HG03045 (cell line): Measurements from ENCODE around the gene SHLD1.
"Not testable (repeated sequence)": the region's sequence is repeated elsewhere in the genome, so short reads cannot be mapped to it uniquely, and the experiment has no call there.

Experiments
- ATAC-seq: cut with Tn5 transposase; IDR thresholded peaks from one replicate; pipeline ENCODE4 v1.9.1; 2021; ENCODE audit warnings: mild to moderate bottlenecking, moderate library complexity; ENCODE audit not compliant: unreplicated experiment

SHLD1 gene

GRCh38 chr20:5779071-5779900 is 29.1 kb downstream of the SHLD1 start:
- ATAC-seq: no peak

GRCh38 chr20:5780846-5781217 is 30.6 kb downstream of the SHLD1 start:
- ATAC-seq: no peak

GRCh38 chr20:5781367-5781766 is 31.2 kb downstream of the SHLD1 start:
- not testable (repeated sequence) for ATAC-seq

GRCh38 chr20:5781798-5782750 is 31.9 kb downstream of the SHLD1 start:
- ATAC-seq: no peak

GRCh38 chr20:5784735-5785134 is 34.5 kb downstream of the SHLD1 start:
- no peak for ATAC-seq

- no peak for ATAC-seq
Observed at GRCh38 chr20:5785146-5785545, 34.9 kb downstream of the SHLD1 start.

- no peak for ATAC-seq
Observed at GRCh38 chr20:5786930-5787795, 37.0 kb downstream of the SHLD1 start.

GRCh38 chr20:5787796-5788165 is 37.6 kb downstream of the SHLD1 start:
- no peak for ATAC-seq

GRCh38 chr20:5788385-5788895 is 38.2 kb downstream of the SHLD1 start:
- peak; percentile 75 for ATAC-seq

GRCh38 chr20:5789827-5790226 is 39.6 kb downstream of the SHLD1 start:
- ATAC-seq: no peak

GRCh38 chr20:5793916-5794315 is 43.7 kb downstream of the SHLD1 start:
- ATAC-seq: no peak

GRCh38 chr20:5796331-5797040 is 46.3 kb downstream of the SHLD1 start:
- ATAC-seq: no peak

- no peak for ATAC-seq
Observed at GRCh38 chr20:5797165-5797564, 47.0 kb downstream of the SHLD1 start.

- ATAC-seq: peak; percentile 88
Observed at GRCh38 chr20:5797843-5798462, 47.8 kb downstream of the SHLD1 start.

- not testable (repeated sequence) for ATAC-seq
Observed at GRCh38 chr20:5803754-5804303, 53.6 kb downstream of the SHLD1 start.

GRCh38 chr20:5806457-5807263 is 56.5 kb downstream of the SHLD1 start:
- no peak for ATAC-seq

- no peak for ATAC-seq
Observed at GRCh38 chr20:5807431-5807830, 57.2 kb downstream of the SHLD1 start.

- ATAC-seq: no peak
Observed at GRCh38 chr20:5808901-5809300, 58.7 kb downstream of the SHLD1 start.
